Neuronal stem cell (in vitro differentiated cells): ENCODE measurements around the gene ATN1.

Source experiments
- DNase-seq: peaks from one replicate; pipeline ENCODE4 v3.0.0-alpha.2; 2013; ENCODE audit warnings: low spot score
- H2AFZ ChIP-seq: one replicate; pipeline ENCODE4 v1.6.1; 2013; ENCODE audit warnings: mild to moderate bottlenecking, low read length, inconsistent platforms
- H2AK5ac ChIP-seq: 2 replicates; pipeline ENCODE4 v1.6.1; 2013; ENCODE audit warnings: low read depth, mild to moderate bottlenecking, inconsistent platforms, low read length, moderate library complexity, mixed read lengths
- H2BK120ac ChIP-seq: 2 replicates; pipeline ENCODE4 v1.6.1; 2013; ENCODE audit warnings: low read depth, mild to moderate bottlenecking, inconsistent platforms, low read length, moderate library complexity, mixed read lengths
- H2BK12ac ChIP-seq: one replicate; pipeline ENCODE4 v1.6.1; 2013; ENCODE audit warnings: low read length, inconsistent platforms
- H2BK15ac ChIP-seq: 2 replicates; pipeline ENCODE4 v1.6.1; 2013; ENCODE audit warnings: mild to moderate bottlenecking, low read length, inconsistent platforms, mixed read lengths
- H2BK5ac ChIP-seq: one replicate; pipeline ENCODE4 v1.6.1; 2013; ENCODE audit warnings: inconsistent platforms, mild to moderate bottlenecking, low read length, moderate library complexity
- H3K14ac ChIP-seq: one replicate; pipeline ENCODE4 v1.6.1; 2013; ENCODE audit warnings: low read length, inconsistent platforms
- H3K18ac ChIP-seq: 2 replicates; pipeline ENCODE4 v1.6.1; 2013; ENCODE audit warnings: low read length, inconsistent platforms
- H3K23ac ChIP-seq: 2 replicates; pipeline ENCODE4 v1.6.1; 2013; ENCODE audit warnings: low read depth, mild to moderate bottlenecking, mixed read lengths, low read length, inconsistent platforms; ENCODE audit not compliant: poor library complexity
- H3K27ac ChIP-seq: replicated peaks from 3 replicates; pipeline ENCODE4 v1.5.1; 2013; ENCODE audit warnings: low read length, inconsistent platforms
- H3K27me3 ChIP-seq, 3 experiments: 2 replicates each; pipeline ENCODE4 v1.6.1; 2013; ENCODE audit warnings: low read length in 3 of 3, mild to moderate bottlenecking in 2 of 3, inconsistent platforms in 1 of 3, low read depth in 1 of 3, mixed read lengths in 1 of 3, moderate library complexity in 1 of 3; ENCODE audit not compliant: control insufficient read depth in 3 of 3, insufficient read depth in 3 of 3
- H3K36me3 ChIP-seq, 2 donors: replicated peaks in 1 of 2; 2 replicates each; pipeline ENCODE4 v1.6.1; 2013; ENCODE audit warnings: low read length in 2 of 2; ENCODE audit not compliant: control insufficient read depth in 2 of 2, insufficient read depth in 2 of 2
- H3K4ac ChIP-seq: 2 replicates; pipeline ENCODE4 v1.6.1; 2013; ENCODE audit warnings: inconsistent platforms, mild to moderate bottlenecking, low read length, moderate library complexity
- H3K4me1 ChIP-seq, 2 donors: 1 replicate in 1 of 2; 2 replicates in 1 of 2; pipeline ENCODE4 v1.6.1; 2013; ENCODE audit warnings: low read length in 2 of 2, low read depth in 1 of 2; ENCODE audit not compliant: control insufficient read depth in 2 of 2, insufficient read depth in 1 of 2
- H3K4me2 ChIP-seq: one replicate; pipeline ENCODE4 v1.6.1; 2013; ENCODE audit warnings: mild to moderate bottlenecking, low read length, inconsistent platforms; ENCODE audit not compliant: insufficient read depth, poor library complexity, severe bottlenecking
- H3K4me3 ChIP-seq, 2 donors: 2 replicates each; pipeline ENCODE4 v1.5.1; 2013; ENCODE audit warnings: low read length in 2 of 2, mild to moderate bottlenecking in 2 of 2, inconsistent platforms in 1 of 2, moderate library complexity in 1 of 2
- H3K79me1 ChIP-seq: one replicate; pipeline ENCODE4 v1.6.1; 2013; ENCODE audit warnings: low read depth, mild to moderate bottlenecking, inconsistent platforms, low read length, moderate library complexity
- H3K9ac ChIP-seq: one replicate; pipeline ENCODE4 v1.6.1; 2013; ENCODE audit warnings: mild to moderate bottlenecking, low read depth, low read length, inconsistent platforms; ENCODE audit not compliant: poor library complexity
- H3K9me3 ChIP-seq, 2 donors: replicated peaks in 1 of 2; 2 replicates each; pipeline versions ENCODE3 to v1.6.1; 2013; ENCODE audit warnings: low read length in 2 of 2, mild to moderate bottlenecking in 2 of 2, inconsistent platforms in 1 of 2, low read depth in 1 of 2, mixed read lengths in 1 of 2, moderate library complexity in 1 of 2; ENCODE audit not compliant: control insufficient read depth in 2 of 2, insufficient read depth in 1 of 2
- H4K8ac ChIP-seq: one replicate; pipeline ENCODE4 v1.6.1; 2013; ENCODE audit warnings: low read depth, mild to moderate bottlenecking, inconsistent platforms, low read length, moderate library complexity
- H4K91ac ChIP-seq: one replicate; pipeline ENCODE4 v1.6.1; 2013; ENCODE audit warnings: low read length, low read depth, mild to moderate bottlenecking, inconsistent platforms; ENCODE audit not compliant: poor library complexity
- WGBS, 2 donors: extraction: QIAGEN DNeasy Blood & Tissue Kit; methylation state at CpG; one replicate each; pipeline ENCODE4 v1.1.7; 2013; ENCODE audit warnings: missing lambda C conversion rate in 2 of 2, mixed read lengths in 1 of 2; ENCODE audit not compliant: insufficient read length in 2 of 2, insufficient replicate concordance in 1 of 2; ENCODE audit errors: extremely low coverage in 2 of 2; 5-methylcytosine and 5-hydroxymethylcytosine counted together

Gene ATN1

GRCh38 chr12:6957741-6958608 is 30.2 kb downstream of the ATN1 start:
- Histone ChIP-seq H4K8ac (no peak overlapping the region), H3K4me2 (no peak overlapping the region), H3K27me3 (no peaks in the 10 kb centered on the region), H3K36me3 (no peaks in the 10 kb centered on the region), H3K23ac (peak overlapping the region; percentile 40), H3K4me1 (peaks cover 15 to 31% of the 10 kb centered on the region in 2 donors), H2AFZ (peak overlapping the region; percentile 91), H3K14ac (no peak overlapping the region), H3K18ac (peak overlapping the region; percentile 39), H2BK5ac (no peak overlapping the region), H2BK12ac (no peak overlapping the region), H4K91ac (no peak overlapping the region), H3K79me1 (no peaks in the 10 kb centered on the region), H3K9me3 (no peaks in the 10 kb centered on the region), H3K4me3 (no peak overlapping the region), H2BK15ac (no peak overlapping the region), H3K9ac (no peak overlapping the region), H3K27ac (no peak overlapping the region), H2AK5ac (peak overlapping the region; percentile 81), H2BK120ac (no peak overlapping the region), H3K4ac (no peak overlapping the region)
- WGBS, 2 donors: no CpG with 5 or more reads among the region's 28 CpGs
- no peak for DNase-seq

GRCh38 chr12:6958609-6959057 is 30.9 kb downstream of the ATN1 start:
- Histone ChIP-seq H4K8ac (no peak overlapping the region), H2BK15ac (no peak overlapping the region), H2BK5ac (no peak overlapping the region), H2BK12ac (no peak overlapping the region), H2AK5ac (no peak overlapping the region), H3K23ac (peak overlapping the region; percentile 23), H3K4me3 (no peak overlapping the region), H3K4ac (no peak overlapping the region), H3K4me2 (no peak overlapping the region), H3K9me3 (no peaks in the 10 kb centered on the region), H4K91ac (no peak overlapping the region), H2BK120ac (no peak overlapping the region), H3K14ac (no peak overlapping the region), H2AFZ (peak overlapping the region; percentile 91), H3K79me1 (no peaks in the 10 kb centered on the region), H3K27me3 (no peaks in the 10 kb centered on the region), H3K4me1 (peaks cover 15 to 25% of the 10 kb centered on the region in 2 donors), H3K27ac (no peak overlapping the region), H3K18ac (peak overlapping the region; percentile 18), H3K36me3 (no peaks in the 10 kb centered on the region), H3K9ac (no peak overlapping the region)
- WGBS, 2 donors: no CpG with 5 or more reads among the region's 10 CpGs
- DNase-seq: no peak

GRCh38 chr12:6959058-6959804 is 31.5 kb downstream of the ATN1 start:
- H3K18ac ChIP-seq: peak overlapping the region; percentile 32
- H3K4me2 ChIP-seq: no peak overlapping the region
- no peak overlapping the region for H2BK120ac ChIP-seq
- no CpG with 5 or more reads among the region's 24 CpGs for WGBS, 2 donors
- H2AFZ ChIP-seq: peak overlapping the region; percentile 91
- peak overlapping the region; percentile 65 for H2AK5ac ChIP-seq
- no peaks in the 10 kb centered on the region for H3K27me3 ChIP-seq
- H3K9ac ChIP-seq: no peak overlapping the region
- no peak overlapping the region for H3K27ac ChIP-seq
- H3K79me1 ChIP-seq: no peaks in the 10 kb centered on the region
- peak overlapping the region; percentile 27 for H3K23ac ChIP-seq
- no peak overlapping the region for H3K4me3 ChIP-seq
- H4K91ac ChIP-seq: no peak overlapping the region
- no peak overlapping the region for H3K4ac ChIP-seq
- peaks cover 15 to 22% of the 10 kb centered on the region in 2 donors for H3K4me1 ChIP-seq
- no peaks in the 10 kb centered on the region for H3K9me3 ChIP-seq
- H2BK15ac ChIP-seq: peak overlapping the region; percentile 56
- H2BK12ac ChIP-seq: peak overlapping the region; percentile 81
- H2BK5ac ChIP-seq: no peak overlapping the region
- H3K14ac ChIP-seq: peak overlapping the region; percentile 22
- peaks cover 0 to 3% of the 10 kb centered on the region in 2 donors for H3K36me3 ChIP-seq
- no peak overlapping the region for H4K8ac ChIP-seq
- no peak for DNase-seq
